A673 (cell line): ENCODE measurements around the gene CUEDC2. TPM values are rescaled to one million over a fixed set of nuclear protein-coding genes. Genes with fewer than 3 reads are reported as not detected.
A peak's percentile ranks its signal among the peaks of the same experiment; 100 is the strongest.

ENCODE experiments used
- BruUV-seq: library from RNA; stranded (reverse); fragments of 400-500 nt; replicated peaks from 2 replicates; lab custom pipeline; 2021; lab: Mats Ljungman, UMichigan
- CTCF ChIA-PET: fragments of 300-600 bp; sonication (Branson Sonifier 250); formaldehyde crosslinking; loops from one replicate; lab custom pipeline; 2022; ENCODE audit warnings: antibody characterized with exemption; lab: Charles Lee
- POLR2A ChIA-PET: fragments of 300-600 bp; sonication (Branson Sonifier 250); formaldehyde crosslinking; loops from one replicate; lab custom pipeline; 2022; ENCODE audit warnings: antibody characterized with exemption; ENCODE audit not compliant: low non-redundant PET; lab: Charles Lee
- DNase-seq: peaks from one replicate; pipeline ENCODE4 v3.0.0-alpha.2; 2015; ENCODE audit warnings: low spot score
- H3K27ac ChIP-seq: fragments of 200-600 bp; sonication (generic); 2 replicates; pipeline ENCODE4 v1.5.1; 2016; ENCODE audit warnings: mixed run types, low read depth, mild to moderate bottlenecking, mixed read lengths, antibody characterized with exemption, low read length; ENCODE audit not compliant: poor library complexity, severe bottlenecking
- H3K27me3 ChIP-seq: fragments of 200-600 bp; sonication (generic); replicated peaks from 2 replicates; pipeline ENCODE4 v1.6.1; 2017; ENCODE audit warnings: mixed run types, low read depth, mild to moderate bottlenecking, mixed read lengths, antibody characterized with exemption, low read length; ENCODE audit not compliant: insufficient read depth, poor library complexity
- H3K36me3 ChIP-seq: fragments of 200-600 bp; sonication (generic); 2 replicates; pipeline ENCODE4 v1.6.1; 2016; ENCODE audit warnings: mixed run types, mild to moderate bottlenecking, mixed read lengths, antibody characterized with exemption, low read length; ENCODE audit not compliant: insufficient read depth, poor library complexity, severe bottlenecking
- H3K4me1 ChIP-seq: fragments of 200-600 bp; sonication (generic); 2 replicates; pipeline ENCODE4 v1.6.1; 2017; ENCODE audit warnings: mixed run types, mild to moderate bottlenecking, mixed read lengths, antibody characterized with exemption, low read length; ENCODE audit not compliant: insufficient read depth, poor library complexity, severe bottlenecking
- H3K4me3 ChIP-seq: fragments of 200-600 bp; sonication (generic); 2 replicates; pipeline ENCODE4 v1.5.1; 2016; ENCODE audit warnings: low read depth, mixed run types, mild to moderate bottlenecking, mixed read lengths, low read length; ENCODE audit not compliant: poor library complexity, severe bottlenecking
- H3K9me3 ChIP-seq: fragments of 200-600 bp; sonication (generic); 2 replicates; pipeline ENCODE4 v1.6.1; 2016; ENCODE audit warnings: mixed run types, low read depth, mild to moderate bottlenecking, mixed read lengths, antibody characterized with exemption, low read length; ENCODE audit not compliant: poor library complexity, severe bottlenecking
- EZH2 ChIP-seq: fragments of 200-600 bp; sonication (generic); IDR thresholded peaks from 2 replicates; pipeline ENCODE4 v1.6.1; 2017; ENCODE audit warnings: borderline replicate concordance, low read depth, mild to moderate bottlenecking, mixed read lengths, antibody characterized with exemption, low read length; ENCODE audit not compliant: poor library complexity, severe bottlenecking
- intact Hi-C: fragments of 100-400 bp; cut with micrococcal nuclease; formaldehyde crosslinking; loops from one replicate; pipeline ENCODE4 v1.10.0; 2022; ENCODE audit not compliant: unreplicated experiment
- total RNA-seq: library from RNA; stranded (reverse); gene quantifications from 2 replicates; pipeline ENCODE4 v1.2.3, GENCODE V29; 2021
- TF ChIP-seq, protein P1 (sequence below): fragments of 300-800, 200-600 bp; sonication (generic); conservative IDR thresholded peaks from 2 replicates; pipeline ENCODE4 v1.5.1; 2017; ENCODE audit warnings: low read depth, mild to moderate bottlenecking, antibody characterized with exemption, low read length, moderate library complexity, mixed read lengths

The CUEDC2 gene
- total RNA-seq, 1 experiment from 2014 or later = 63.7 TPM

- ChIA-PET POLR2A (interaction anchor here (0.7 kb wide), 1 partner anchor 39 kb away, joined by 6 read pairs; no protein-coding TSS in a partner anchor), CTCF (interaction anchor here (0.5 to 1.6 kb wide), 9 partner anchors 10 to 193 kb away, joined by 3 to 9 read pairs (median 4); partner anchors contain the start of gene CUEDC2)
- Histone ChIP-seq H3K27ac (no peak overlapping the region), H3K27me3 (no peaks in the 10 kb centered on the region), H3K4me1 (peaks cover 16% of the 10 kb centered on the region), H3K4me3 (peak overlapping the region; percentile 90), H3K9me3 (no peaks in the 10 kb centered on the region), H3K36me3 (peaks cover 8% of the 10 kb centered on the region)
- TF ChIP-seq, protein P1, sequence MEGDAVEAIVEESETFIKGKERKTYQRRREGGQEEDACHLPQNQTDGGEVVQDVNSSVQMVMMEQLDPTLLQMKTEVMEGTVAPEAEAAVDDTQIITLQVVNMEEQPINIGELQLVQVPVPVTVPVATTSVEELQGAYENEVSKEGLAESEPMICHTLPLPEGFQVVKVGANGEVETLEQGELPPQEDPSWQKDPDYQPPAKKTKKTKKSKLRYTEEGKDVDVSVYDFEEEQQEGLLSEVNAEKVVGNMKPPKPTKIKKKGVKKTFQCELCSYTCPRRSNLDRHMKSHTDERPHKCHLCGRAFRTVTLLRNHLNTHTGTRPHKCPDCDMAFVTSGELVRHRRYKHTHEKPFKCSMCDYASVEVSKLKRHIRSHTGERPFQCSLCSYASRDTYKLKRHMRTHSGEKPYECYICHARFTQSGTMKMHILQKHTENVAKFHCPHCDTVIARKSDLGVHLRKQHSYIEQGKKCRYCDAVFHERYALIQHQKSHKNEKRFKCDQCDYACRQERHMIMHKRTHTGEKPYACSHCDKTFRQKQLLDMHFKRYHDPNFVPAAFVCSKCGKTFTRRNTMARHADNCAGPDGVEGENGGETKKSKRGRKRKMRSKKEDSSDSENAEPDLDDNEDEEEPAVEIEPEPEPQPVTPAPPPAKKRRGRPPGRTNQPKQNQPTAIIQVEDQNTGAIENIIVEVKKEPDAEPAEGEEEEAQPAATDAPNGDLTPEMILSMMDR = peak; percentile 90
- no peak for TF ChIP-seq EZH2
- BruUV-seq = no TSS peak
- peak; percentile 61 for DNase-seq
- intact Hi-C loops = no loop called here
Measured at GRCh38 chr10:102422545-102423129, 9.7 kb downstream of the CUEDC2 start.

DNA sequence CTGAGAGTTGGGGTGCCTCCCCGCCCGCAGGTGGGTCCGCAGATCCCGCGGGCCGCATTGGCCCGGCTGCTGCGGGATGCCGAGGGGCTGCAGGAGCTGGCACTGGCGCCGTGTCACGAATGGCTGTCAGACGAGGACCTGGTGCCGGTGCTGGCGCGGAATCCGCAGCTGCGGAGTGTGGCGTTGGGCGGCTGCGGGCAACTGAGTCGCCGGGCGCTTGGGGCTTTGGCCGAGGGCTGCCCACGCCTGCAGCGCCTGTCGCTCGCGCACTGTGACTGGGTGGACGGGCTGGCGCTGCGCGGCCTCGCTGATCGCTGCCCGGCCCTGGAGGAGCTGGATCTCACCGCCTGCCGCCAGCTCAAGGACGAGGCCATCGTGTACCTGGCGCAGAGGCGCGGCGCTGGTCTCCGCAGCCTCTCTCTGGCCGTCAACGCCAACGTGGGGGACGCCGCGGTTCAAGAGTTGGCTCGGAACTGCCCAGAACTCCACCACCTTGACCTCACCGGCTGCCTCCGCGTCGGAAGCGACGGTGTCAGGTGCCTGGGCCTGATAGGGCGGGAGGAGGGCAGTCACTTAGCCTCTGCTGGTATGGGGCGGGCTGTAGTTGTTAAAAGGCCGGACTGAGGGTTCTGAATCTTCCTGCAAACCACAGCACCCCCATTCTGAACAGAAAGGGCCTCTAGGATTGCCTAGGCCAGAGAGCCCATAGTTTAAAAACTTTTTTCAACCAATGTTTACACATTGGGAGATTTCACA, 10.4 kb downstream of the CUEDC2 start:
- H3K36me3 ChIP-seq = peaks cover 8% of the 10 kb centered on the region
- H3K9me3 ChIP-seq = no peaks in the 10 kb centered on the region
- no peak for DNase-seq
- intact Hi-C loops = no loop called here
- peak overlapping the region; percentile 90 for H3K4me3 ChIP-seq
- no TSS peak for BruUV-seq
- peaks cover 16% of the 10 kb centered on the region for H3K4me1 ChIP-seq
- POLR2A ChIA-PET = interaction anchor here (0.7 kb wide), 1 partner anchor 40 kb away, joined by 6 read pairs; no protein-coding TSS in a partner anchor
- H3K27ac ChIP-seq = peak overlapping the region; percentile 83
- CTCF ChIA-PET = interaction anchor here (1.0 to 1.5 kb wide), 5 partner anchors 11 to 192 kb away, joined by 3 to 4 read pairs (median 3); partner anchors contain the start of gene CUEDC2
- TF ChIP-seq EZH2 = no peak
- TF ChIP-seq, protein P1 = no peak
- no peaks in the 10 kb centered on the region for H3K27me3 ChIP-seq

GRCh38 chr10:102421507-102421756, 10.9 kb downstream of the CUEDC2 start:
- ChIA-PET POLR2A (no interaction called here), CTCF (interaction anchor here (1.0 to 1.5 kb wide), 3 partner anchors 11 to 192 kb away, joined by 3 to 4 read pairs (median 3); partner anchors contain the start of gene CUEDC2)
- BruUV-seq = no TSS peak

More at GRCh38 chr10:102421507-102421756, 10.9 kb downstream of the CUEDC2 start:
- Histone ChIP-seq H3K4me3 (peak overlapping the region; percentile 90), H3K27me3 (no peaks in the 10 kb centered on the region), H3K9me3 (no peaks in the 10 kb centered on the region), H3K27ac (peak overlapping the region; percentile 83), H3K4me1 (peaks cover 16% of the 10 kb centered on the region), H3K36me3 (peaks cover 8% of the 10 kb centered on the region)
- no peak for DNase-seq
- intact Hi-C loops = no loop called here
- no peak for TF ChIP-seq EZH2
- TF ChIP-seq, protein P1 = no peak
